ENCODE results near the gene PLEKHA7. TPM values are rescaled to one million over a fixed set of nuclear protein-coding genes. Genes with fewer than 3 reads are reported as not detected.

Gene PLEKHA7
- total and polyA plus RNA-seq, 2 of the 13 experiments (the other 11 are each of a cell fraction or from before 2014, with no cell fraction given), result 17.5 to 18.7 TPM

DNA sequence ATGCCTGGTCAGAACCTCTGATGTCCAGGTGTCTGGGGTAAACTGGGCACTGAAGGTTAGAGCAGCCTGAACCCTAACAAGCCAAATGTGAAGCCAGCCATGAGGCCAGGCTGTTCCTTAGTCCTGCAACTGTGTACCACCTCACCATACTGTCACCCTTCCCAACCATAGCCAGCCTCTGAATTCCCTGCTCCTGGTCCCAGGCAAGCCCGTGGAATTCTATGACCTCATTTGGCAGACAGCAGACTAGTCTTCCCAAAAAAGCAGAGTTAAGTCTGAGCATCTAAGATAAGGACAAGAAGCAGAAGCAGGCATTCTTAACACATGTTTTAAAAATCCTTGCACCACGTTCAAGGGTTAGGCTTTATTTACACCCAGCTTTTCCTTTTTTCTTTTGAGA is 140.9 kb downstream of the PLEKHA7 start:
- Histone ChIP-seq H4K20me1 (ENCODE audit: insufficient read depth, low read length) (0 out of 2 replicates have a peak, but pooled peaks cover 5% of the 10 kb centered on the region), H3K27ac (ENCODE audit: extremely low read length, insufficient read depth, low read length) (no peak overlapping the region), H3K36me3 (replicated peaks in 1 of 2; ENCODE audit: control insufficient read depth in 1 of 2, insufficient read depth in 2 of 2, low read length in 2 of 2) (peaks cover 6 to 29% of the 10 kb centered on the region in 2 experiments), H3K9ac (ENCODE audit: insufficient read depth, low read depth, low read length) (no peak overlapping the region), H3K4me1 (ENCODE audit: insufficient read depth, low read length) (peaks cover 38% of the 10 kb centered on the region), H2AFZ (ENCODE audit: low read length) (no peak overlapping the region), H3K9me3 (ENCODE audit: low read length) (no peaks in the 10 kb centered on the region), H3K27me3 (ENCODE audit: control insufficient read depth in 1 of 2, insufficient read depth in 2 of 2, low read length in 2 of 2) (no peaks in the 10 kb centered on the region), H3K4me3 (replicated peaks in 1 of 3; ENCODE audit: insufficient read depth in 1 of 3, low read depth in 2 of 3, low read length in 3 of 3) (no peak overlapping the region), H3K4me2 (ENCODE audit: low read depth, low read length) (no peak overlapping the region), H3K79me2 (ENCODE audit: insufficient read depth, low read length) (no peaks in the 10 kb centered on the region)
- 86% methylated on average over 2 of the region's 2 CpGs for WGBS (ENCODE audit: low lambda C conversion rate)
- POLR2A ChIA-PET, result no interaction called here
- no peak for ATAC-seq
- no peak for FAIRE-seq
- DNase-seq (ENCODE audit: low spot score), result no peak
- CTCF ChIA-PET (ENCODE audit: low intra/inter-chr PET ratio, low total read pairs), result no interaction called here
- in situ Hi-C loops (cut with HindIII; ENCODE audit: extremely low pct_ligation_motif_present, low pct_unique_long_range_greater_than_20kb), result no loop called here
- no TSS peak for BruUV-seq (replicated peaks)
- TF ChIP-seq U2AF2 (IDR thresholded peaks at IDR 0.05; ENCODE audit: low read depth, low read length) (no peak), EP300 (IDR thresholded peaks at IDR 0.05; ENCODE audit: low read depth in 2 of 2, low read length in 2 of 2) (no peak), EP300 (CRISPR knock-in tag; IDR thresholded peaks at IDR 0.05; ENCODE audit: borderline replicate concordance) (no peak)
- intact Hi-C loops (cut with micrococcal nuclease; ENCODE audit: unreplicated experiment), result no loop called here

DNA sequence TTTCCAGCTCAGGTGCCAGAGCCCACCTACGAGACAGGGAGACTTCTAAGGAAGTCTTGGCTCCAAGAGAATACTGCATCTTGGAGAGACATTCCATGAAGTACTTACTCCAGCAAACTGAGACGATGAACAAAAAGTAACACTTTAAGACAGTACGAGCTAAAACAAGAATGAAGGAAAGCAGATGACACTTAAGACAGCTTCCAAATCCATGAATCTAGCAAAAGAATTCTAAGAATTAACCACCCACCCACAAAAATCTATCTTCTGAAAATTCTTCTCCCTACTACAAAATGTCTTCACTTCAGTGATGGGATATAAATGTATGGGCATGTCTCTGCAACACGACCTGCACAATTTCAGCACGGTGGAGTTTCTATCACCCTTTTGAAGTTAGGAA is 142.8 kb downstream of the PLEKHA7 start:
- H3K79me2 ChIP-seq (ENCODE audit: insufficient read depth, low read length), result no peaks in the 10 kb centered on the region
- ChIA-PET CTCF (ENCODE audit: low intra/inter-chr PET ratio, low total read pairs) (no interaction called here), POLR2A (no interaction called here)
- intact Hi-C loops (cut with micrococcal nuclease; ENCODE audit: unreplicated experiment) (no loop called here), in situ Hi-C loops (cut with HindIII; ENCODE audit: extremely low pct_ligation_motif_present, low pct_unique_long_range_greater_than_20kb) (no loop called here)
- no peak overlapping the region for H3K4me3 ChIP-seq (replicated peaks in 1 of 3; ENCODE audit: insufficient read depth in 1 of 3, low read depth in 2 of 3, low read length in 3 of 3)
- FAIRE-seq (no peak), DNase-seq (ENCODE audit: low spot score) (no peak), ATAC-seq (no peak)
- no peaks in the 10 kb centered on the region for H3K27me3 ChIP-seq (ENCODE audit: control insufficient read depth in 1 of 2, insufficient read depth in 2 of 2, low read length in 2 of 2)
- 0 out of 2 replicates have a peak, but pooled peaks cover 5% of the 10 kb centered on the region for H4K20me1 ChIP-seq (ENCODE audit: insufficient read depth, low read length)
- H3K36me3 ChIP-seq (replicated peaks in 1 of 2; ENCODE audit: control insufficient read depth in 1 of 2, insufficient read depth in 2 of 2, low read length in 2 of 2), result peaks cover 7 to 33% of the 10 kb centered on the region in 2 experiments
- no peaks in the 10 kb centered on the region for H3K9me3 ChIP-seq (ENCODE audit: low read length)
- no peak overlapping the region for H2AFZ ChIP-seq (ENCODE audit: low read length)
- WGBS (ENCODE audit: low lambda C conversion rate), result 91% methylated on average over 5 of the region's 5 CpGs
- no peak overlapping the region for H3K9ac ChIP-seq (ENCODE audit: insufficient read depth, low read depth, low read length)
- no peak overlapping the region for H3K4me2 ChIP-seq (ENCODE audit: low read depth, low read length)
- H3K4me1 ChIP-seq (ENCODE audit: insufficient read depth, low read length), result peaks cover 32% of the 10 kb centered on the region
- BruUV-seq (replicated peaks), result no TSS peak
- H3K27ac ChIP-seq (ENCODE audit: extremely low read length, insufficient read depth, low read length), result no peak overlapping the region
- TF ChIP-seq TBL1XR1 (IDR thresholded peaks at IDR 0.05; ENCODE audit: borderline replicate concordance, low read length, partially characterized antibody) (no peak), ZNF883 (CRISPR knock-in tag; IDR thresholded peaks at IDR 0.05; ENCODE audit: not compliant biosample characterization) (no peak), ZNF747 (CRISPR knock-in tag; IDR thresholded peaks at IDR 0.05; ENCODE audit: borderline replicate concordance) (no peak), MBD4 (IDR thresholded peaks at IDR 0.05; ENCODE audit: borderline replicate concordance, low read length) (no peak), ZBTB7A (CRISPR knock-in tag; IDR thresholded peaks at IDR 0.05) (no peak), SKI (IDR thresholded peaks at IDR 0.05; ENCODE audit: partially characterized antibody) (no peak)
- TF ChIP-seq, protein P1, sequence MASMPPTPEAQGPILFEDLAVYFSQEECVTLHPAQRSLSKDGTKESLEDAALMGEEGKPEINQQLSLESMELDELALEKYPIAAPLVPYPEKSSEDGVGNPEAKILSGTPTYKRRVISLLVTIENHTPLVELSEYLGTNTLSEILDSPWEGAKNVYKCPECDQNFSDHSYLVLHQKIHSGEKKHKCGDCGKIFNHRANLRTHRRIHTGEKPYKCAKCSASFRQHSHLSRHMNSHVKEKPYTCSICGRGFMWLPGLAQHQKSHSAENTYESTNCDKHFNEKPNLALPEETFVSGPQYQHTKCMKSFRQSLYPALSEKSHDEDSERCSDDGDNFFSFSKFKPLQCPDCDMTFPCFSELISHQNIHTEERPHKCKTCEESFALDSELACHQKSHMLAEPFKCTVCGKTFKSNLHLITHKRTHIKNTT (CRISPR knock-in tag; IDR thresholded peaks at IDR 0.05), result no peak
- TF ChIP-seq, protein P2, sequence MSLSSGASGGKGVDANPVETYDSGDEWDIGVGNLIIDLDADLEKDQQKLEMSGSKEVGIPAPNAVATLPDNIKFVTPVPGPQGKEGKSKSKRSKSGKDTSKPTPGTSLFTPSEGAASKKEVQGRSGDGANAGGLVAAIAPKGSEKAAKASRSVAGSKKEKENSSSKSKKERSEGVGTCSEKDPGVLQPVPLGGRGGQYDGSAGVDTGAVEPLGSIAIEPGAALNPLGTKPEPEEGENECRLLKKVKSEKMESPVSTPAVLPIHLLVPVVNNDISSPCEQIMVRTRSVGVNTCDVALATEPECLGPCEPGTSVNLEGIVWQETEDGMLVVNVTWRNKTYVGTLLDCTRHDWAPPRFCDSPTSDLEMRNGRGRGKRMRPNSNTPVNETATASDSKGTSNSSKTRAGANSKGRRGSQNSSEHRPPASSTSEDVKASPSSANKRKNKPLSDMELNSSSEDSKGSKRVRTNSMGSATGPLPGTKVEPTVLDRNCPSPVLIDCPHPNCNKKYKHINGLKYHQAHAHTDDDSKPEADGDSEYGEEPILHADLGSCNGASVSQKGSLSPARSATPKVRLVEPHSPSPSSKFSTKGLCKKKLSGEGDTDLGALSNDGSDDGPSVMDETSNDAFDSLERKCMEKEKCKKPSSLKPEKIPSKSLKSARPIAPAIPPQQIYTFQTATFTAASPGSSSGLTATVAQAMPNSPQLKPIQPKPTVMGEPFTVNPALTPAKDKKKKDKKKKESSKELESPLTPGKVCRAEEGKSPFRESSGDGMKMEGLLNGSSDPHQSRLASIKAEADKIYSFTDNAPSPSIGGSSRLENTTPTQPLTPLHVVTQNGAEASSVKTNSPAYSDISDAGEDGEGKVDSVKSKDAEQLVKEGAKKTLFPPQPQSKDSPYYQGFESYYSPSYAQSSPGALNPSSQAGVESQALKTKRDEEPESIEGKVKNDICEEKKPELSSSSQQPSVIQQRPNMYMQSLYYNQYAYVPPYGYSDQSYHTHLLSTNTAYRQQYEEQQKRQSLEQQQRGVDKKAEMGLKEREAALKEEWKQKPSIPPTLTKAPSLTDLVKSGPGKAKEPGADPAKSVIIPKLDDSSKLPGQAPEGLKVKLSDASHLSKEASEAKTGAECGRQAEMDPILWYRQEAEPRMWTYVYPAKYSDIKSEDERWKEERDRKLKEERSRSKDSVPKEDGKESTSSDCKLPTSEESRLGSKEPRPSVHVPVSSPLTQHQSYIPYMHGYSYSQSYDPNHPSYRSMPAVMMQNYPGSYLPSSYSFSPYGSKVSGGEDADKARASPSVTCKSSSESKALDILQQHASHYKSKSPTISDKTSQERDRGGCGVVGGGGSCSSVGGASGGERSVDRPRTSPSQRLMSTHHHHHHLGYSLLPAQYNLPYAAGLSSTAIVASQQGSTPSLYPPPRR (CRISPR knock-in tag; IDR thresholded peaks at IDR 0.05; ENCODE audit: borderline replicate concordance), result no peak
- TF ChIP-seq, protein P3, sequence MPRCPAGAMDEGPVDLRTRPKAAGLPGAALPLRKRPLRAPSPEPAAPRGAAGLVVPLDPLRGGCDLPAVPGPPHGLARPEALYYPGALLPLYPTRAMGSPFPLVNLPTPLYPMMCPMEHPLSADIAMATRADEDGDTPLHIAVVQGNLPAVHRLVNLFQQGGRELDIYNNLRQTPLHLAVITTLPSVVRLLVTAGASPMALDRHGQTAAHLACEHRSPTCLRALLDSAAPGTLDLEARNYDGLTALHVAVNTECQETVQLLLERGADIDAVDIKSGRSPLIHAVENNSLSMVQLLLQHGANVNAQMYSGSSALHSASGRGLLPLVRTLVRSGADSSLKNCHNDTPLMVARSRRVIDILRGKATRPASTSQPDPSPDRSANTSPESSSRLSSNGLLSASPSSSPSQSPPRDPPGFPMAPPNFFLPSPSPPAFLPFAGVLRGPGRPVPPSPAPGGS (CRISPR knock-in tag; IDR thresholded peaks at IDR 0.05), result no peak
